HepG2 (cell line): Measurements from ENCODE around the gene KIF24. TPM values are rescaled to one million over a fixed set of nuclear protein-coding genes. Genes with fewer than 3 reads are reported as not detected.
A peak's percentile ranks its signal among the peaks of the same experiment; 100 is the strongest.

ENCODE experiments used
- ATAD3A ChIP-seq: sonication (generic); formaldehyde crosslinking; IDR thresholded peaks from 2 replicates; pipeline ENCODE4 v1.4.0; 2020; ENCODE audit warnings: missing genetic modification reagents
- ATM ChIP-seq: fragments of 450-650 bp; IDR thresholded peaks from 2 replicates; pipeline ENCODE4 v1.7.1; 2017; ENCODE audit warnings: mild to moderate bottlenecking, borderline replicate concordance
- BRD4 ChIP-seq: sonication (generic); formaldehyde crosslinking; IDR thresholded peaks from 2 replicates; pipeline ENCODE4 v1.4.0; 2020; ENCODE audit warnings: missing genetic modification reagents
- CBX5 ChIP-seq: sonication (generic); formaldehyde crosslinking; IDR thresholded peaks from 2 replicates; pipeline ENCODE4 v1.4.0; 2020; ENCODE audit warnings: missing genetic modification reagents, borderline replicate concordance
- DR1 ChIP-seq: sonication (generic); formaldehyde crosslinking; IDR thresholded peaks from 2 replicates; pipeline ENCODE4 v1.8.0; 2021; ENCODE audit warnings: mild to moderate bottlenecking, missing genetic modification reagents, inconsistent platforms
- EP300 ChIP-seq, 3 experiments: sonication (generic) in 1 of 3; formaldehyde crosslinking in 1 of 3; IDR thresholded peaks; 2 replicates each; pipeline versions ENCODE4 v1.5.1 to v1.6.1; 2011 to 2020; ENCODE audit warnings: low read depth in 2 of 3, low read length in 2 of 3, borderline replicate concordance in 1 of 3, improper control_type of control experiment in 1 of 3, mild to moderate bottlenecking in 1 of 3, missing genetic modification reagents in 1 of 3, moderate library complexity in 1 of 3
- FOXK1 ChIP-seq: sonication (generic); formaldehyde crosslinking; IDR thresholded peaks from 2 replicates; pipeline ENCODE4 v1.4.0; 2020; ENCODE audit warnings: low read depth, missing genetic modification reagents, borderline replicate concordance
- SOX6 ChIP-seq, 2 experiments: fragments of 450-650 bp in 1 of 2; sonication (generic) in 1 of 2; formaldehyde crosslinking in 1 of 2; IDR thresholded peaks; 2 replicates each; pipeline versions ENCODE4 v1.4.0 to v1.6.1; 2017 to 2020; ENCODE audit warnings: antibody characterized with exemption in 1 of 2, mild to moderate bottlenecking in 1 of 2, missing genetic modification reagents in 1 of 2
- THYN1 ChIP-seq: sonication (generic); formaldehyde crosslinking; IDR thresholded peaks from 2 replicates; pipeline ENCODE4 v1.8.1; 2023; ENCODE audit warnings: low read depth, mild to moderate bottlenecking, moderate library complexity, missing genetic modification reagents, borderline replicate concordance
- ZNF335 ChIP-seq: sonication (generic); formaldehyde crosslinking; IDR thresholded peaks from 2 replicates; pipeline ENCODE4 v1.4.0; 2020; ENCODE audit warnings: missing genetic modification reagents
- ZNF709 ChIP-seq: sonication (generic); formaldehyde crosslinking; IDR thresholded peaks from 2 replicates; pipeline ENCODE4 v1.5.0; 2020; ENCODE audit warnings: mild to moderate bottlenecking, missing genetic modification reagents
- ZNF747 ChIP-seq: sonication (generic); formaldehyde crosslinking; IDR thresholded peaks from 2 replicates; pipeline ENCODE4 v1.8.1; 2023; ENCODE audit warnings: missing genetic modification reagents, mild to moderate bottlenecking, borderline replicate concordance
- polyA plus RNA-seq, 8 experiments: library from polyadenylated mRNA; depleted of rRNA in 3 of 8; stranded (reverse) in 7 of 8; unstranded in 1 of 8; fragments of >200 nt; fragmentation: Illumina TruSeq in 4 of 8; extraction: Trizol in 4 of 8; gene quantifications; 2 replicates each; pipeline versions ENCODE4 v1.2.1 to v1.2.3, GENCODE V29; 2011 to 2016; ENCODE audit warnings: low read depth in 4 of 8, missing spikeins in 1 of 8, mixed read lengths in 1 of 8; ENCODE audit not compliant: insufficient read depth in 1 of 8
- total RNA-seq, 5 experiments: library from RNA; depleted of rRNA; stranded (reverse); fragments of >200 nt; fragmentation: Illumina TruSeq; extraction: Trizol; gene quantifications; 2 replicates each; pipeline ENCODE4 v1.2.3, GENCODE V29; 2016; ENCODE audit warnings: low read depth in 1 of 5
- TF ChIP-seq, protein P1 (sequence below): IDR thresholded peaks from 2 replicates; pipeline ENCODE4 v1.6.1; 2016; ENCODE audit warnings: low read depth, borderline replicate concordance
- TF ChIP-seq, protein P2 (sequence below): IDR thresholded peaks from 2 replicates; pipeline ENCODE4 v1.6.1; 2018; ENCODE audit warnings: missing genetic modification reagents
- TF ChIP-seq, protein P3 (sequence below): sonication (generic); formaldehyde crosslinking; IDR thresholded peaks from 2 replicates; pipeline ENCODE4 v1.5.1; 2020; ENCODE audit warnings: missing genetic modification reagents, mild to moderate bottlenecking, borderline replicate concordance
- TF ChIP-seq, protein P4 (sequence below): sonication (generic); formaldehyde crosslinking; IDR thresholded peaks from 2 replicates; pipeline ENCODE4 v1.5.1; 2020; ENCODE audit warnings: missing genetic modification reagents, mild to moderate bottlenecking, borderline replicate concordance
- TF ChIP-seq, protein P5 (sequence below): IDR thresholded peaks from 2 replicates; pipeline ENCODE4 v1.6.1; 2016; ENCODE audit warnings: missing compliant biosample characterization, missing genetic modification reagents, borderline replicate concordance
- TF ChIP-seq, protein P6 (sequence below): sonication (generic); formaldehyde crosslinking; conservative IDR thresholded peaks from 2 replicates; pipeline ENCODE4 v1.4.0; 2020; ENCODE audit warnings: missing genetic modification reagents

The KIF24 gene
- total and polyA plus RNA-seq, 2 of the 13 experiments (the other 11 are each of a cell fraction or from before 2014, with no cell fraction given), result 1.1 to 3.0 TPM

DNA sequence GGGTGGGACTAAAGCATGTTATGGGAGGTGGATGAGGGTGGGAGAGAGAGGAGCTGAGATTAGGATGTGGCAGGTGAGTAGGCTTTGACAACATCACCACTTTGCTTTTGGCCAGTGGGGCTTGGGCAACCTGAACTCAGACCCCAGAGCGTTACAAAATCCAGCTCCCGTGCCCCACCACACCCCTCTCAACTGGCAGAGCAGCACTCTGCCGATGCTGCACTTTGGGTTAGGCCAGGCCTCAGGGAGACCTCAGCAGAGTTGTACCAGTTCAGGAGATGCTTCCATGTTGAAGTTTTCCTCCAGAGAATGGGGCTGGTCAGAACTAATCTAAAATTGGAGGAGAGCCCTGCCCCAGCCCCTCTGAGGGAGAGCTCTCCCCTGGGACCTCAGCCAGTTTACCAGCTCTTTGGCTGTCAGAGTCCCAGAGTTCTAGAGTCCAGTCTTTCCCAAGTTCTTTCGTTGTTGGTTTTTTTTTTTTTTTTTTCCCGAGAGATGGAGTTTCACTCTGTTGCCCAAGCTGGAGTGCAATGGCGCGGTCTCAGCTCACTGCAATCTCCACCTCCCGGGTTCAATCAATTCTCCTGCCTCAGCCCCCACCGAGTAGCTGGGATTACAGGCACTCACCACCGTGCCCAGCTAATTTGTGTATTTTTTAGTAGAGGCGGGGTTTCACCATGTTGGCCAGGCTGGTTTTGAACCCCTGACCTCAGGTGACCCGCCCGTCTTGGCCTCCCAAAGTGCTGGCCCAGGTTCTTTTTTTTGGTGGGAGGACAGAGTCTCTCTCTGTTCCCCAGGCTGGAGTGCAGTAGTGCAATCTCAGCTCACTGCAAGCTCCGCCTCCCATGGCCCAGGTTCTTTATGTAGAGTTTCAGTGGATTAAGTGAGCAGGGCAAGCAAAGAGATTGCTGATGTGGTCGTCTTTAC, 18.1 kb upstream of the KIF24 start (continued):
- TF ChIP-seq ZNF747 (no peak), EP300 (IDR thresholded peaks at IDR 0.05; ENCODE audit: low read depth in 2 of 2, low read length in 2 of 2) (no peak), EP300 (CRISPR knock-in tag; IDR thresholded peaks at IDR 0.05; ENCODE audit: borderline replicate concordance) (no peak), SOX6 (IDR thresholded peaks at IDR 0.05) (no peak), SOX6 (CRISPR knock-in tag; IDR thresholded peaks at IDR 0.05) (peak; percentile 18; the same call in 1 of the 2 replicates), ATAD3A (CRISPR knock-in tag) (no peak), THYN1 (CRISPR knock-in tag) (no peak), ZNF709 (no peak), DR1 (no peak), BRD4 (no peak), FOXK1 (CRISPR knock-in tag) (no peak), ATM (no peak), CBX5 (CRISPR knock-in tag) (no peak), ZNF335 (CRISPR knock-in tag) (no peak)
- TF ChIP-seq, protein P1, sequence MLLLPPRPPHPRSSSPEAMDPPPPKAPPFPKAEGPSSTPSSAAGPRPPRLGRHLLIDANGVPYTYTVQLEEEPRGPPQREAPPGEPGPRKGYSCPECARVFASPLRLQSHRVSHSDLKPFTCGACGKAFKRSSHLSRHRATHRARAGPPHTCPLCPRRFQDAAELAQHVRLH (CRISPR knock-in tag), result no peak
- TF ChIP-seq, protein P2, sequence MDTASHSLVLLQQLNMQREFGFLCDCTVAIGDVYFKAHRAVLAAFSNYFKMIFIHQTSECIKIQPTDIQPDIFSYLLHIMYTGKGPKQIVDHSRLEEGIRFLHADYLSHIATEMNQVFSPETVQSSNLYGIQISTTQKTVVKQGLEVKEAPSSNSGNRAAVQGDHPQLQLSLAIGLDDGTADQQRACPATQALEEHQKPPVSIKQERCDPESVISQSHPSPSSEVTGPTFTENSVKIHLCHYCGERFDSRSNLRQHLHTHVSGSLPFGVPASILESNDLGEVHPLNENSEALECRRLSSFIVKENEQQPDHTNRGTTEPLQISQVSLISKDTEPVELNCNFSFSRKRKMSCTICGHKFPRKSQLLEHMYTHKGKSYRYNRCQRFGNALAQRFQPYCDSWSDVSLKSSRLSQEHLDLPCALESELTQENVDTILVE (CRISPR knock-in tag), result no peak
- TF ChIP-seq, protein P3, sequence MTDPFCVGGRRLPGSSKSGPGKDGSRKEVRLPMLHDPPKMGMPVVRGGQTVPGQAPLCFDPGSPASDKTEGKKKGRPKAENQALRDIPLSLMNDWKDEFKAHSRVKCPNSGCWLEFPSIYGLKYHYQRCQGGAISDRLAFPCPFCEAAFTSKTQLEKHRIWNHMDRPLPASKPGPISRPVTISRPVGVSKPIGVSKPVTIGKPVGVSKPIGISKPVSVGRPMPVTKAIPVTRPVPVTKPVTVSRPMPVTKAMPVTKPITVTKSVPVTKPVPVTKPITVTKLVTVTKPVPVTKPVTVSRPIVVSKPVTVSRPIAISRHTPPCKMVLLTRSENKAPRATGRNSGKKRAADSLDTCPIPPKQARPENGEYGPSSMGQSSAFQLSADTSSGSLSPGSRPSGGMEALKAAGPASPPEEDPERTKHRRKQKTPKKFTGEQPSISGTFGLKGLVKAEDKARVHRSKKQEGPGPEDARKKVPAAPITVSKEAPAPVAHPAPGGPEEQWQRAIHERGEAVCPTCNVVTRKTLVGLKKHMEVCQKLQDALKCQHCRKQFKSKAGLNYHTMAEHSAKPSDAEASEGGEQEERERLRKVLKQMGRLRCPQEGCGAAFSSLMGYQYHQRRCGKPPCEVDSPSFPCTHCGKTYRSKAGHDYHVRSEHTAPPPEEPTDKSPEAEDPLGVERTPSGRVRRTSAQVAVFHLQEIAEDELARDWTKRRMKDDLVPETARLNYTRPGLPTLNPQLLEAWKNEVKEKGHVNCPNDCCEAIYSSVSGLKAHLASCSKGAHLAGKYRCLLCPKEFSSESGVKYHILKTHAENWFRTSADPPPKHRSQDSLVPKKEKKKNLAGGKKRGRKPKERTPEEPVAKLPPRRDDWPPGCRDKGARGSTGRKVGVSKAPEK (CRISPR knock-in tag), result 0 out of 2 replicates have a peak, but pooled peaks have one; percentile 37
- TF ChIP-seq, protein P4, sequence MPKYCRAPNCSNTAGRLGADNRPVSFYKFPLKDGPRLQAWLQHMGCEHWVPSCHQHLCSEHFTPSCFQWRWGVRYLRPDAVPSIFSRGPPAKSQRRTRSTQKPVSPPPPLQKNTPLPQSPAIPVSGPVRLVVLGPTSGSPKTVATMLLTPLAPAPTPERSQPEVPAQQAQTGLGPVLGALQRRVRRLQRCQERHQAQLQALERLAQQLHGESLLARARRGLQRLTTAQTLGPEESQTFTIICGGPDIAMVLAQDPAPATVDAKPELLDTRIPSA, result 0 out of 2 replicates have a peak, but pooled peaks have one; percentile 39
- TF ChIP-seq, protein P5, sequence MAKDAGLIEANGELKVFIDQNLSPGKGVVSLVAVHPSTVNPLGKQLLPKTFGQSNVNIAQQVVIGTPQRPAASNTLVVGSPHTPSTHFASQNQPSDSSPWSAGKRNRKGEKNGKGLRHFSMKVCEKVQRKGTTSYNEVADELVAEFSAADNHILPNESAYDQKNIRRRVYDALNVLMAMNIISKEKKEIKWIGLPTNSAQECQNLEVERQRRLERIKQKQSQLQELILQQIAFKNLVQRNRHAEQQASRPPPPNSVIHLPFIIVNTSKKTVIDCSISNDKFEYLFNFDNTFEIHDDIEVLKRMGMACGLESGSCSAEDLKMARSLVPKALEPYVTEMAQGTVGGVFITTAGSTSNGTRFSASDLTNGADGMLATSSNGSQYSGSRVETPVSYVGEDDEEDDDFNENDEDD (CRISPR knock-in tag), result no peak
- TF ChIP-seq, protein P6, sequence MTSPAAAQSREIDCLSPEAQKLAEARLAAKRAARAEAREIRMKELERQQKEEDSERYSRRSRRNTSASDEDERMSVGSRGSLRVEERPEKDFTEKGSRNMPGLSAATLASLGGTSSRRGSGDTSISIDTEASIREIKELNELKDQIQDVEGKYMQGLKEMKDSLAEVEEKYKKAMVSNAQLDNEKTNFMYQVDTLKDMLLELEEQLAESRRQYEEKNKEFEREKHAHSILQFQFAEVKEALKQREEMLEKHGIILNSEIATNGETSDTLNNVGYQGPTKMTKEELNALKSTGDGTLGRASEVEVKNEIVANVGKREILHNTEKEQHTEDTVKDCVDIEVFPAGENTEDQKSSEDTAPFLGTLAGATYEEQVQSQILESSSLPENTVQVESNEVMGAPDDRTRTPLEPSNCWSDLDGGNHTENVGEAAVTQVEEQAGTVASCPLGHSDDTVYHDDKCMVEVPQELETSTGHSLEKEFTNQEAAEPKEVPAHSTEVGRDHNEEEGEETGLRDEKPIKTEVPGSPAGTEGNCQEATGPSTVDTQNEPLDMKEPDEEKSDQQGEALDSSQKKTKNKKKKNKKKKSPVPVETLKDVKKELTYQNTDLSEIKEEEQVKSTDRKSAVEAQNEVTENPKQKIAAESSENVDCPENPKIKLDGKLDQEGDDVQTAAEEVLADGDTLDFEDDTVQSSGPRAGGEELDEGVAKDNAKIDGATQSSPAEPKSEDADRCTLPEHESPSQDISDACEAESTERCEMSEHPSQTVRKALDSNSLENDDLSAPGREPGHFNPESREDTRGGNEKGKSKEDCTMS (CRISPR knock-in tag), result no peak
